Trophoblast cell (in vitro differentiated cells and primary cell): ENCODE results near the gene ARG1.
"Not testable (repeated sequence)": the region's sequence is repeated elsewhere in the genome, so short reads cannot be mapped to it uniquely, and the experiment has no call there.

Source experiments
- DNase-seq, 2 donors: peaks; one replicate each; pipeline ENCODE4 v3.0.0-alpha.2; 2016
- H2AFZ ChIP-seq: 2 replicates; pipeline ENCODE4 v1.6.1; 2013; ENCODE audit warnings: low read length, moderate library complexity, mild to moderate bottlenecking; ENCODE audit not compliant: insufficient read depth, poor library complexity
- H2AK5ac ChIP-seq: 2 replicates; pipeline ENCODE4 v1.6.1; 2013; ENCODE audit warnings: mild to moderate bottlenecking, low read length
- H2BK120ac ChIP-seq: 2 replicates; pipeline ENCODE4 v1.6.1; 2013; ENCODE audit warnings: low read length, mild to moderate bottlenecking, moderate library complexity; ENCODE audit not compliant: insufficient read depth, poor library complexity
- H2BK12ac ChIP-seq: 2 replicates; pipeline ENCODE4 v1.6.1; 2013; ENCODE audit warnings: mild to moderate bottlenecking, low read length, moderate library complexity
- H2BK5ac ChIP-seq: 2 replicates; pipeline ENCODE4 v1.6.1; 2013; ENCODE audit warnings: low read length, low read depth, moderate library complexity, mild to moderate bottlenecking; ENCODE audit not compliant: poor library complexity
- H3K14ac ChIP-seq: 2 replicates; pipeline ENCODE4 v1.6.1; 2013; ENCODE audit warnings: mild to moderate bottlenecking, low read length
- H3K18ac ChIP-seq: 2 replicates; pipeline ENCODE4 v1.6.1; 2013; ENCODE audit warnings: mild to moderate bottlenecking, low read length
- H3K23ac ChIP-seq: 2 replicates; pipeline ENCODE4 v1.6.1; 2013; ENCODE audit warnings: low read length
- H3K27ac ChIP-seq: 2 replicates; pipeline ENCODE4 v1.5.1; 2013; ENCODE audit warnings: low read depth, mild to moderate bottlenecking, inconsistent platforms, low read length, moderate library complexity
- H3K27me3 ChIP-seq: 2 replicates; pipeline ENCODE4 v1.6.1; 2013; ENCODE audit warnings: inconsistent platforms, mild to moderate bottlenecking, low read length, moderate library complexity; ENCODE audit not compliant: insufficient read depth
- H3K36me3 ChIP-seq, 2 experiments: 1 replicate in 1 of 2; 2 replicates in 1 of 2; pipeline ENCODE4 v1.6.1; 2013; ENCODE audit warnings: low read length in 2 of 2, mild to moderate bottlenecking in 2 of 2, moderate library complexity in 1 of 2; ENCODE audit not compliant: insufficient read depth in 2 of 2, control insufficient read depth in 1 of 2
- H3K4ac ChIP-seq: 2 replicates; pipeline ENCODE4 v1.6.1; 2013; ENCODE audit warnings: low read depth, mild to moderate bottlenecking, low read length, moderate library complexity
- H3K4me1 ChIP-seq, 2 experiments: 1 replicate in 1 of 2; 2 replicates in 1 of 2; pipeline ENCODE4 v1.6.1; 2013; ENCODE audit warnings: low read length in 2 of 2, mild to moderate bottlenecking in 2 of 2, moderate library complexity in 1 of 2; ENCODE audit not compliant: insufficient read depth in 2 of 2, control insufficient read depth in 1 of 2
- H3K4me2 ChIP-seq: 2 replicates; pipeline ENCODE4 v1.6.1; 2013; ENCODE audit warnings: inconsistent platforms, mild to moderate bottlenecking, low read length, moderate library complexity
- H3K4me3 ChIP-seq: 2 replicates; pipeline ENCODE4 v1.5.1; 2013; ENCODE audit warnings: mild to moderate bottlenecking, low read depth, low read length, inconsistent platforms
- H3K79me1 ChIP-seq: one replicate; pipeline ENCODE4 v1.6.1; 2013; ENCODE audit warnings: low read length
- H3K79me2 ChIP-seq: 2 replicates; pipeline ENCODE4 v1.6.1; 2013; ENCODE audit warnings: low read length, mild to moderate bottlenecking; ENCODE audit not compliant: control insufficient read depth, insufficient read depth, poor library complexity
- H3K9ac ChIP-seq: 2 replicates; pipeline ENCODE4 v1.6.1; 2013; ENCODE audit warnings: mild to moderate bottlenecking, low read length
- H3K9me3 ChIP-seq: 2 replicates; pipeline ENCODE4 v1.6.1; 2013; ENCODE audit warnings: low read depth, mild to moderate bottlenecking, control low read depth, inconsistent platforms, low read length; ENCODE audit not compliant: insufficient read depth
- H4K12ac ChIP-seq: 2 replicates; pipeline ENCODE4 v1.6.1; 2013; ENCODE audit warnings: low read depth, mild to moderate bottlenecking, low read length, moderate library complexity
- H4K8ac ChIP-seq: 2 replicates; pipeline ENCODE4 v1.6.1; 2013; ENCODE audit warnings: low read depth, mild to moderate bottlenecking, low read length, moderate library complexity
- H4K91ac ChIP-seq: one replicate; pipeline ENCODE4 v1.6.1; 2013; ENCODE audit warnings: low read depth, mild to moderate bottlenecking, low read length, moderate library complexity
- WGBS: extraction: QIAGEN DNeasy Blood & Tissue Kit; methylation state at CpG from one replicate; pipeline ENCODE4 v1.1.7; 2013; ENCODE audit warnings: missing lambda C conversion rate; ENCODE audit not compliant: insufficient read length, insufficient coverage; ENCODE audit errors: extremely low coverage; 5-methylcytosine and 5-hydroxymethylcytosine counted together

ARG1 gene

GRCh38 chr6:131531681-131532080, 41.3 kb upstream of the ARG1 start:
- H3K4me1 ChIP-seq, H3K79me2 ChIP-seq, H4K8ac ChIP-seq, H3K23ac ChIP-seq, H3K79me1 ChIP-seq, H3K9me3 ChIP-seq, H3K4me3 ChIP-seq, H4K12ac ChIP-seq, H4K91ac ChIP-seq, H3K36me3 ChIP-seq, H3K4ac ChIP-seq, H3K14ac ChIP-seq, H3K4me2 ChIP-seq, H2BK120ac ChIP-seq, H3K18ac ChIP-seq, DNase-seq, H2BK12ac ChIP-seq, H2AFZ ChIP-seq, H3K27me3 ChIP-seq, H3K27ac ChIP-seq, H2AK5ac ChIP-seq, H3K9ac ChIP-seq, H2BK5ac ChIP-seq: not testable (repeated sequence)
- no CpG with 5 or more reads among the region's 12 CpGs for WGBS

GRCh38 chr6:131532580-131533039, 40.4 kb upstream of the ARG1 start:
- H3K27me3 ChIP-seq: no peaks in the 10 kb centered on the region

GRCh38 chr6:131538615-131539014, 34.4 kb upstream of the ARG1 start:
- not testable (repeated sequence) for DNase-seq, H3K79me1 ChIP-seq, H3K18ac ChIP-seq, H2BK12ac ChIP-seq, H4K91ac ChIP-seq, H3K4me2 ChIP-seq, H3K27ac ChIP-seq, H4K12ac ChIP-seq, H2BK5ac ChIP-seq, H3K27me3 ChIP-seq, H3K23ac ChIP-seq, H2AK5ac ChIP-seq, H4K8ac ChIP-seq, H3K4me3 ChIP-seq, H3K79me2 ChIP-seq, H3K36me3 ChIP-seq, H3K9ac ChIP-seq, H2BK120ac ChIP-seq, H3K9me3 ChIP-seq, H2AFZ ChIP-seq, H3K14ac ChIP-seq, H3K4me1 ChIP-seq, H3K4ac ChIP-seq
- no CpG with 5 or more reads among the region's 4 CpGs for WGBS

More at GRCh38 chr6:131532580-131533039, 40.4 kb upstream of the ARG1 start:
- Histone ChIP-seq H3K4ac (no peak overlapping the region), H3K79me2 (no peaks in the 10 kb centered on the region), H2BK120ac (no peak overlapping the region), H3K14ac (no peak overlapping the region), H3K23ac (no peak overlapping the region), H3K9ac (no peak overlapping the region), H2AK5ac (no peak overlapping the region), H3K9me3 (no peaks in the 10 kb centered on the region), H3K4me2 (no peak overlapping the region), H2BK12ac (no peak overlapping the region), H3K27ac (no peak overlapping the region), H3K18ac (no peak overlapping the region), H3K4me3 (no peak overlapping the region), H4K12ac (no peak overlapping the region), H2AFZ (no peak overlapping the region), H3K79me1 (no peaks in the 10 kb centered on the region), H3K36me3 (no peaks in the 10 kb centered on the region), H4K8ac (no peak overlapping the region), H3K4me1 (no peaks in the 10 kb centered on the region), H4K91ac (no peak overlapping the region), H2BK5ac (no peak overlapping the region)
- DNase-seq: no peak
- WGBS: no CpG with 5 or more reads among the region's 3 CpGs

- Histone ChIP-seq H3K27ac (no peak overlapping the region), H2BK5ac (no peak overlapping the region), H3K27me3 (no peaks in the 10 kb centered on the region), H3K4me3 (no peak overlapping the region), H3K36me3 (no peaks in the 10 kb centered on the region), H3K18ac (no peak overlapping the region), H3K79me2 (no peaks in the 10 kb centered on the region), H3K79me1 (no peaks in the 10 kb centered on the region), H3K23ac (no peak overlapping the region), H4K8ac (no peak overlapping the region), H3K4ac (no peak overlapping the region), H4K91ac (no peak overlapping the region), H3K14ac (no peak overlapping the region), H2AFZ (no peak overlapping the region), H3K9me3 (no peaks in the 10 kb centered on the region), H3K4me1 (no peaks in the 10 kb centered on the region), H4K12ac (no peak overlapping the region), H2BK120ac (no peak overlapping the region), H3K4me2 (no peak overlapping the region), H2BK12ac (no peak overlapping the region), H3K9ac (no peak overlapping the region), H2AK5ac (no peak overlapping the region)
- DNase-seq: no peak
- no CpG with 5 or more reads among the region's 2 CpGs for WGBS
These were observed 27.7 kb upstream of the ARG1 start for GRCh38 chr6:131545317-131545716.
